HepG2 (cell line): ENCODE data around the gene KIF24. TPM values are rescaled to one million over a fixed set of nuclear protein-coding genes. Genes with fewer than 3 reads are reported as not detected.
A peak's percentile ranks its signal among the peaks of the same experiment; 100 is the strongest.

Source experiments
- ATF2 ChIP-seq: sonication (generic); formaldehyde crosslinking; IDR thresholded peaks from 2 replicates; pipeline ENCODE4 v1.4.0; 2020; ENCODE audit warnings: missing genetic modification reagents
- CENPBD1 ChIP-seq: sonication (generic); formaldehyde crosslinking; IDR thresholded peaks from 2 replicates; pipeline ENCODE4 v1.8.0; 2022; ENCODE audit warnings: missing genetic modification reagents, low read depth, mild to moderate bottlenecking, borderline replicate concordance
- DPF2 ChIP-seq: sonication (generic); formaldehyde crosslinking; IDR thresholded peaks from 2 replicates; pipeline ENCODE4 v1.4.0; 2020; ENCODE audit warnings: mild to moderate bottlenecking, low read depth, missing genetic modification reagents, borderline replicate concordance
- GATA4 ChIP-seq: sonication (generic); IDR thresholded peaks from 2 replicates; pipeline ENCODE4 v1.6.1; 2016; ENCODE audit warnings: antibody characterized with exemption, low read depth, borderline replicate concordance
- GTF2F1 ChIP-seq: fragments of 150-350 bp; IDR thresholded peaks from 2 replicates; pipeline ENCODE4 v1.6.1; 2014; ENCODE audit warnings: low read length
- HDAC1 ChIP-seq: sonication (generic); formaldehyde crosslinking; IDR thresholded peaks from 2 replicates; pipeline ENCODE4 v1.5.1; 2020; ENCODE audit warnings: mild to moderate bottlenecking, missing genetic modification reagents
- MLX ChIP-seq: IDR thresholded peaks from 2 replicates; pipeline ENCODE4 v1.6.1; 2016
- MYNN ChIP-seq: sonication (generic); formaldehyde crosslinking; IDR thresholded peaks from 2 replicates; pipeline ENCODE4 v1.4.0; 2020; ENCODE audit warnings: mild to moderate bottlenecking, low read depth, missing genetic modification reagents
- NCOR1 ChIP-seq: fragments of 200-600 bp; sonication (generic); IDR thresholded peaks from 2 replicates; pipeline ENCODE4 v1.7.0; 2017; ENCODE audit warnings: antibody characterized with exemption, low read length, borderline replicate concordance
- NFATC3 ChIP-seq: sonication (generic); formaldehyde crosslinking; IDR thresholded peaks from 2 replicates; pipeline ENCODE4 v1.5.1; 2020; ENCODE audit warnings: mild to moderate bottlenecking, missing genetic modification reagents
- NFYC ChIP-seq: IDR thresholded peaks from 2 replicates; pipeline ENCODE4 v1.6.1; 2016; ENCODE audit warnings: missing genetic modification reagents, missing compliant biosample characterization
- PCBP1 ChIP-seq: fragments of 200-400 bp; formaldehyde crosslinking; IDR thresholded peaks from 2 replicates; pipeline ENCODE4 v1.6.1; 2017; ENCODE audit warnings: mild to moderate bottlenecking, low read depth, low read length, borderline replicate concordance
- SRY ChIP-seq: sonication (generic); formaldehyde crosslinking; IDR thresholded peaks from 2 replicates; pipeline ENCODE4 v1.8.0; 2022; ENCODE audit warnings: mild to moderate bottlenecking, missing genetic modification reagents
- TAF1 ChIP-seq: sonication (generic); formaldehyde crosslinking; IDR thresholded peaks from 2 replicates; pipeline ENCODE4 v1.4.0; 2020; ENCODE audit warnings: missing genetic modification reagents
- ZFX ChIP-seq: sonication (generic); formaldehyde crosslinking; IDR thresholded peaks from 2 replicates; pipeline ENCODE4 v1.4.0; 2020; ENCODE audit warnings: mild to moderate bottlenecking, low read depth, missing genetic modification reagents, moderate library complexity
- ZNF10 ChIP-seq: sonication (generic); formaldehyde crosslinking; IDR thresholded peaks from 2 replicates; pipeline ENCODE4 v1.4.0; 2020; ENCODE audit warnings: mild to moderate bottlenecking, low read depth, missing genetic modification reagents, borderline replicate concordance
- ZNF350 ChIP-seq: sonication (generic); formaldehyde crosslinking; IDR thresholded peaks from 2 replicates; pipeline ENCODE4 v1.4.0; 2020; ENCODE audit warnings: mild to moderate bottlenecking, low read depth, missing genetic modification reagents, borderline replicate concordance
- ZNF549 ChIP-seq: sonication (generic); formaldehyde crosslinking; IDR thresholded peaks from 2 replicates; pipeline ENCODE4 v1.5.0; 2020; ENCODE audit warnings: missing genetic modification reagents
- ZNF670 ChIP-seq: sonication (generic); formaldehyde crosslinking; IDR thresholded peaks from 2 replicates; pipeline ENCODE4 v1.8.0; 2022; ENCODE audit warnings: mild to moderate bottlenecking, missing genetic modification reagents, borderline replicate concordance
- ZNF772 ChIP-seq: sonication (generic); formaldehyde crosslinking; IDR thresholded peaks from 2 replicates; pipeline ENCODE4 v1.5.0; 2020; ENCODE audit warnings: mild to moderate bottlenecking, missing genetic modification reagents
- ZNF792 ChIP-seq: IDR thresholded peaks from 2 replicates; pipeline ENCODE4 v1.6.1; 2016
- ZNF839 ChIP-seq: sonication (generic); formaldehyde crosslinking; IDR thresholded peaks from 2 replicates; pipeline ENCODE4 v1.4.0; 2020; ENCODE audit warnings: missing genetic modification reagents, mild to moderate bottlenecking, borderline replicate concordance
- ZSCAN30 ChIP-seq: sonication (generic); formaldehyde crosslinking; IDR thresholded peaks from 2 replicates; pipeline ENCODE4 v1.5.0; 2020; ENCODE audit warnings: mild to moderate bottlenecking, missing genetic modification reagents
- polyA plus RNA-seq, 8 experiments: library from polyadenylated mRNA; depleted of rRNA in 3 of 8; stranded (reverse) in 7 of 8; unstranded in 1 of 8; fragments of >200 nt; fragmentation: Illumina TruSeq in 4 of 8; extraction: Trizol in 4 of 8; gene quantifications; 2 replicates each; pipeline versions ENCODE4 v1.2.1 to v1.2.3, GENCODE V29; 2011 to 2016; ENCODE audit warnings: low read depth in 4 of 8, missing spikeins in 1 of 8, mixed read lengths in 1 of 8; ENCODE audit not compliant: insufficient read depth in 1 of 8
- total RNA-seq, 5 experiments: library from RNA; depleted of rRNA; stranded (reverse); fragments of >200 nt; fragmentation: Illumina TruSeq; extraction: Trizol; gene quantifications; 2 replicates each; pipeline ENCODE4 v1.2.3, GENCODE V29; 2016; ENCODE audit warnings: low read depth in 1 of 5
- TF ChIP-seq, protein P1 (sequence below): sonication (generic); formaldehyde crosslinking; IDR thresholded peaks from 2 replicates; pipeline ENCODE4 v1.4.0; 2020; ENCODE audit warnings: missing genetic modification reagents, borderline replicate concordance
- TF ChIP-seq, protein P2 (sequence below): sonication (generic); formaldehyde crosslinking; IDR thresholded peaks from 2 replicates; pipeline ENCODE4 v1.8.1; 2023; ENCODE audit warnings: missing genetic modification reagents, inconsistent platforms, borderline replicate concordance

Gene KIF24
- total and polyA plus RNA-seq, 2 of the 13 experiments (the other 11 are each of a cell fraction or from before 2014, with no cell fraction given), result 1.1 to 3.0 TPM

DNA sequence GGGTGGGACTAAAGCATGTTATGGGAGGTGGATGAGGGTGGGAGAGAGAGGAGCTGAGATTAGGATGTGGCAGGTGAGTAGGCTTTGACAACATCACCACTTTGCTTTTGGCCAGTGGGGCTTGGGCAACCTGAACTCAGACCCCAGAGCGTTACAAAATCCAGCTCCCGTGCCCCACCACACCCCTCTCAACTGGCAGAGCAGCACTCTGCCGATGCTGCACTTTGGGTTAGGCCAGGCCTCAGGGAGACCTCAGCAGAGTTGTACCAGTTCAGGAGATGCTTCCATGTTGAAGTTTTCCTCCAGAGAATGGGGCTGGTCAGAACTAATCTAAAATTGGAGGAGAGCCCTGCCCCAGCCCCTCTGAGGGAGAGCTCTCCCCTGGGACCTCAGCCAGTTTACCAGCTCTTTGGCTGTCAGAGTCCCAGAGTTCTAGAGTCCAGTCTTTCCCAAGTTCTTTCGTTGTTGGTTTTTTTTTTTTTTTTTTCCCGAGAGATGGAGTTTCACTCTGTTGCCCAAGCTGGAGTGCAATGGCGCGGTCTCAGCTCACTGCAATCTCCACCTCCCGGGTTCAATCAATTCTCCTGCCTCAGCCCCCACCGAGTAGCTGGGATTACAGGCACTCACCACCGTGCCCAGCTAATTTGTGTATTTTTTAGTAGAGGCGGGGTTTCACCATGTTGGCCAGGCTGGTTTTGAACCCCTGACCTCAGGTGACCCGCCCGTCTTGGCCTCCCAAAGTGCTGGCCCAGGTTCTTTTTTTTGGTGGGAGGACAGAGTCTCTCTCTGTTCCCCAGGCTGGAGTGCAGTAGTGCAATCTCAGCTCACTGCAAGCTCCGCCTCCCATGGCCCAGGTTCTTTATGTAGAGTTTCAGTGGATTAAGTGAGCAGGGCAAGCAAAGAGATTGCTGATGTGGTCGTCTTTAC is 18.1 kb upstream of the KIF24 start (continued):
- TF ChIP-seq ZNF549 (CRISPR knock-in tag) (no peak), ZNF10 (no peak), NFATC3 (CRISPR knock-in tag) (no peak), SRY (CRISPR knock-in tag) (no peak), ATF2 (CRISPR knock-in tag) (no peak), ZFX (peak; percentile 39), NFYC (CRISPR knock-in tag) (no peak), DPF2 (CRISPR knock-in tag) (no peak), HDAC1 (CRISPR knock-in tag) (no peak), ZSCAN30 (CRISPR knock-in tag) (no peak), ZNF350 (no peak), CENPBD1 (no peak), ZNF670 (no peak), ZNF792 (CRISPR knock-in tag) (no peak), ZNF839 (CRISPR knock-in tag) (no peak), NCOR1 (peak; percentile 40; the same call in 1 of the 2 replicates), MYNN (no peak), ZNF772 (CRISPR knock-in tag) (peak; percentile 23; the same call in 1 of the 2 replicates), PCBP1 (no peak), GTF2F1 (no peak), TAF1 (CRISPR knock-in tag) (no peak), MLX (CRISPR knock-in tag) (no peak), GATA4 (no peak)
- TF ChIP-seq, protein P1, sequence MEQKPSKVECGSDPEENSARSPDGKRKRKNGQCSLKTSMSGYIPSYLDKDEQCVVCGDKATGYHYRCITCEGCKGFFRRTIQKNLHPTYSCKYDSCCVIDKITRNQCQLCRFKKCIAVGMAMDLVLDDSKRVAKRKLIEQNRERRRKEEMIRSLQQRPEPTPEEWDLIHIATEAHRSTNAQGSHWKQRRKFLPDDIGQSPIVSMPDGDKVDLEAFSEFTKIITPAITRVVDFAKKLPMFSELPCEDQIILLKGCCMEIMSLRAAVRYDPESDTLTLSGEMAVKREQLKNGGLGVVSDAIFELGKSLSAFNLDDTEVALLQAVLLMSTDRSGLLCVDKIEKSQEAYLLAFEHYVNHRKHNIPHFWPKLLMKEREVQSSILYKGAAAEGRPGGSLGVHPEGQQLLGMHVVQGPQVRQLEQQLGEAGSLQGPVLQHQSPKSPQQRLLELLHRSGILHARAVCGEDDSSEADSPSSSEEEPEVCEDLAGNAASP (CRISPR knock-in tag), result peak; percentile 34; the same call in 1 of the 2 replicates
- TF ChIP-seq, protein P2, sequence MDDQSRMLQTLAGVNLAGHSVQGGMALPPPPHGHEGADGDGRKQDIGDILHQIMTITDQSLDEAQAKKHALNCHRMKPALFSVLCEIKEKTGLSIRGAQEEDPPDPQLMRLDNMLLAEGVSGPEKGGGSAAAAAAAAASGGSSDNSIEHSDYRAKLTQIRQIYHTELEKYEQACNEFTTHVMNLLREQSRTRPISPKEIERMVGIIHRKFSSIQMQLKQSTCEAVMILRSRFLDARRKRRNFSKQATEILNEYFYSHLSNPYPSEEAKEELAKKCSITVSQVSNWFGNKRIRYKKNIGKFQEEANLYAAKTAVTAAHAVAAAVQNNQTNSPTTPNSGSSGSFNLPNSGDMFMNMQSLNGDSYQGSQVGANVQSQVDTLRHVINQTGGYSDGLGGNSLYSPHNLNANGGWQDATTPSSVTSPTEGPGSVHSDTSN, result no peak
